HCT116 (cell line): Measurements from ENCODE around the gene KCNH2. TPM values are rescaled to one million over a fixed set of nuclear protein-coding genes. Genes with fewer than 3 reads are reported as not detected.

Source experiments
- ATAC-seq: fragments of 200-7000 bp; cut with Tn5 transposase; 2 replicates; pipeline ENCODE4 v1.9.1; 2020; ENCODE audit warnings: mild to moderate bottlenecking, moderate library complexity
- BruUV-seq: library from RNA; stranded (reverse); fragments of 400-500 nt; replicated peaks from 2 replicates; lab custom pipeline; 2021; lab: Mats Ljungman, UMichigan
- CTCF ChIA-PET: fragments of 300-600 bp; sonication (Branson Sonifier 250); formaldehyde crosslinking; loops from one replicate; lab custom pipeline; 2021; ENCODE audit warnings: antibody characterized with exemption; lab: Charles Lee
- POLR2A ChIA-PET: fragments of 300-600, 350-600 bp; sonication (Branson Sonifier 250); formaldehyde crosslinking; loops from one replicate; lab custom pipeline; 2021; ENCODE audit warnings: antibody characterized with exemption; lab: Charles Lee
- RAD21 ChIA-PET, 2 experiments: fragments of 300-600 bp; sonication (Branson Sonifier 250); formaldehyde crosslinking; loops; one replicate each; lab custom pipeline; 2023; ENCODE audit warnings: low total read pairs in 2 of 2; ENCODE audit not compliant: uncharacterized antibody in 2 of 2, unreplicated experiment in 2 of 2, low non-redundant PET in 1 of 2; lab: Charles Lee
- DNase-seq: peaks from one replicate; pipeline ENCODE4 v3.0.0-alpha.2; 2010; ENCODE audit warnings: low read depth, low spot score
- H2AFZ ChIP-seq: fragments of 200-600 bp; shearing (Covaris generic), sonication (generic); 2 replicates; pipeline ENCODE4 v1.6.1; 2017; ENCODE audit warnings: low read depth, mixed run types, mixed read lengths, antibody characterized with exemption, low read length; ENCODE audit not compliant: poor library complexity, severe bottlenecking
- H3K27ac ChIP-seq: 2 replicates; pipeline ENCODE4 v1.5.1; 2012; ENCODE audit warnings: low read depth, low read length
- H3K27me3 ChIP-seq: fragments of 200-600 bp; sonication (generic); 2 replicates; pipeline ENCODE4 v1.6.1; 2016; ENCODE audit warnings: mixed run types, low read length, mixed read lengths; ENCODE audit not compliant: insufficient read depth
- H3K36me3 ChIP-seq, 2 experiments: fragments of 200-500 bp in 1 of 2; fragments of 200-600 bp in 1 of 2; sonication (Bioruptor generic) in 1 of 2; sonication (generic) in 1 of 2; 2 replicates each; pipeline versions ENCODE4 v1.5.1 to v1.6.1; 2014 to 2016; ENCODE audit warnings: low read length in 2 of 2, inconsistent platforms in 1 of 2, mixed read lengths in 1 of 2, mixed run types in 1 of 2; ENCODE audit not compliant: insufficient read depth in 2 of 2, control insufficient read depth in 1 of 2
- H3K4me1 ChIP-seq, 2 experiments: fragments of 200-600 bp in 1 of 2; sonication (generic) in 1 of 2; 2 replicates each; pipeline versions ENCODE4 v1.5.1 to v1.6.1; 2012 to 2017; ENCODE audit warnings: low read length in 2 of 2, inconsistent platforms in 1 of 2, mild to moderate bottlenecking in 1 of 2, mixed read lengths in 1 of 2, mixed run types in 1 of 2, moderate library complexity in 1 of 2; ENCODE audit not compliant: insufficient read depth in 2 of 2, control insufficient read depth in 1 of 2
- H3K4me2 ChIP-seq: fragments of 200-600 bp; sonication (generic); 2 replicates; pipeline ENCODE4 v1.6.1; 2017; ENCODE audit warnings: mixed run types, low read length, mixed read lengths
- H3K4me3 ChIP-seq, 2 experiments: fragments of 200-600 bp in 1 of 2; sonication (generic) in 1 of 2; replicated peaks in 1 of 2; 2 replicates each; pipeline ENCODE4 v1.5.1; 2011 to 2016; ENCODE audit warnings: low read length in 2 of 2, control low read depth in 1 of 2, low read depth in 1 of 2, mild to moderate bottlenecking in 1 of 2, mixed read lengths in 1 of 2, mixed run types in 1 of 2
- H3K79me2 ChIP-seq: fragments of 200-600 bp; sonication (generic); 2 replicates; pipeline ENCODE4 v1.6.1; 2017; ENCODE audit warnings: mild to moderate bottlenecking, mixed run types, low read length, moderate library complexity, mixed read lengths; ENCODE audit not compliant: insufficient read depth
- H3K9ac ChIP-seq: fragments of 200-600 bp; sonication (generic); 2 replicates; pipeline ENCODE4 v1.6.1; 2016; ENCODE audit warnings: low read length, mixed read lengths
- H3K9me2 ChIP-seq: fragments of 200-600 bp; sonication (generic), shearing (Covaris generic); 2 replicates; pipeline ENCODE4 v1.6.1; 2017; ENCODE audit warnings: mixed run types, mild to moderate bottlenecking, moderate library complexity; ENCODE audit not compliant: insufficient read depth
- H3K9me3 ChIP-seq, 2 experiments: fragments of 200-500 bp in 1 of 2; fragments of 200-600 bp in 1 of 2; sonication (Bioruptor generic) in 1 of 2; sonication (generic) in 1 of 2; 2 replicates each; pipeline ENCODE4 v1.6.1; 2014 to 2017; ENCODE audit warnings: low read length in 2 of 2, mixed read lengths in 2 of 2, inconsistent platforms in 1 of 2, low read depth in 1 of 2, mild to moderate bottlenecking in 1 of 2, mixed run types in 1 of 2, moderate library complexity in 1 of 2; ENCODE audit not compliant: control insufficient read depth in 1 of 2, insufficient read depth in 1 of 2
- H4K20me1 ChIP-seq: fragments of 200-600 bp; sonication (generic), shearing (Covaris generic); 2 replicates; pipeline ENCODE4 v1.6.1; 2017; ENCODE audit warnings: mixed run types, mild to moderate bottlenecking, moderate library complexity; ENCODE audit not compliant: insufficient read depth
- CTCF ChIP-seq, 3 experiments: fragments of 200-600 bp in 1 of 3; sonication (generic) in 1 of 3; IDR thresholded peaks in 2 of 3; conservative IDR thresholded peaks in 1 of 3; 2 replicates each; pipeline ENCODE4 v1.5.1; 2012 to 2017; ENCODE audit warnings: low read depth in 2 of 3, low read length in 2 of 3, antibody characterized with exemption in 1 of 3, borderline replicate concordance in 1 of 3, control low read depth in 1 of 3, mild to moderate bottlenecking in 1 of 3, mixed read lengths in 1 of 3, mixed run types in 1 of 3, moderate library complexity in 1 of 3; ENCODE audit not compliant: insufficient read depth in 1 of 3
- EGR1 ChIP-seq: IDR thresholded peaks from 2 replicates; pipeline ENCODE4 v1.6.1; 2012; ENCODE audit warnings: low read depth
- ELF1 ChIP-seq: IDR thresholded peaks from 2 replicates; pipeline ENCODE4 v1.6.1; 2012; ENCODE audit warnings: low read depth, borderline replicate concordance
- EZH2 ChIP-seq: fragments of 200-600 bp; sonication (generic); IDR thresholded peaks from 2 replicates; pipeline ENCODE4 v1.6.1; 2017; ENCODE audit warnings: antibody characterized with exemption, mixed run types
- EZH2phosphoT487 ChIP-seq: fragments of 200-600 bp; IDR thresholded peaks from 2 replicates; pipeline ENCODE4 v1.6.1; 2018; ENCODE audit warnings: antibody characterized with exemption, borderline replicate concordance
- FOSL1 ChIP-seq: IDR thresholded peaks from 2 replicates; pipeline ENCODE4 v1.6.1; 2012; ENCODE audit warnings: low read depth
- JUND ChIP-seq: IDR thresholded peaks from 2 replicates; pipeline ENCODE4 v1.6.1; 2012
- MAX ChIP-seq: IDR thresholded peaks from 2 replicates; pipeline ENCODE4 v1.6.1; 2012
- POLR2A ChIP-seq: IDR thresholded peaks from 2 replicates; pipeline ENCODE4 v1.7.0; 2011; ENCODE audit warnings: borderline replicate concordance; ENCODE audit not compliant: insufficient read depth, insufficient read length; ENCODE audit errors: extremely low read depth
- RAD21 ChIP-seq: IDR thresholded peaks from 2 replicates; pipeline ENCODE4 v1.6.1; 2012; ENCODE audit warnings: low read depth, mild to moderate bottlenecking
- SIN3A ChIP-seq: IDR thresholded peaks from 2 replicates; pipeline ENCODE4 v1.6.1; 2012; ENCODE audit warnings: low read depth
- ZFX ChIP-seq: fragments of 450-650 bp; IDR thresholded peaks from 2 replicates; pipeline ENCODE4 v1.6.1; 2017
- ZNF274 ChIP-seq: fragments of 200-500 bp; sonication (Bioruptor generic); IDR thresholded peaks from 2 replicates; pipeline ENCODE4 v1.6.1; 2014; ENCODE audit warnings: mild to moderate bottlenecking, low read depth, low read length, inconsistent platforms
- intact Hi-C: fragments of 100-400 bp; cut with micrococcal nuclease; formaldehyde crosslinking; loops from 2 replicates; pipeline ENCODE4 v1.10.0; 2022
- total RNA-seq: library from RNA; stranded (reverse); gene quantifications from one replicate; pipeline ENCODE4 v1.2.1, GENCODE V29; 2021; ENCODE audit not compliant: unreplicated experiment
- TF ChIP-seq, protein P1 (sequence below): IDR thresholded peaks from 2 replicates; pipeline ENCODE4 v1.6.1; 2011; ENCODE audit warnings: mild to moderate bottlenecking, low read length, moderate library complexity; ENCODE audit not compliant: insufficient replicate concordance; ENCODE audit errors: extremely low read depth

KCNH2 gene
- total RNA-seq, 1 experiment from 2014 or later = 9.7 TPM

DNA sequence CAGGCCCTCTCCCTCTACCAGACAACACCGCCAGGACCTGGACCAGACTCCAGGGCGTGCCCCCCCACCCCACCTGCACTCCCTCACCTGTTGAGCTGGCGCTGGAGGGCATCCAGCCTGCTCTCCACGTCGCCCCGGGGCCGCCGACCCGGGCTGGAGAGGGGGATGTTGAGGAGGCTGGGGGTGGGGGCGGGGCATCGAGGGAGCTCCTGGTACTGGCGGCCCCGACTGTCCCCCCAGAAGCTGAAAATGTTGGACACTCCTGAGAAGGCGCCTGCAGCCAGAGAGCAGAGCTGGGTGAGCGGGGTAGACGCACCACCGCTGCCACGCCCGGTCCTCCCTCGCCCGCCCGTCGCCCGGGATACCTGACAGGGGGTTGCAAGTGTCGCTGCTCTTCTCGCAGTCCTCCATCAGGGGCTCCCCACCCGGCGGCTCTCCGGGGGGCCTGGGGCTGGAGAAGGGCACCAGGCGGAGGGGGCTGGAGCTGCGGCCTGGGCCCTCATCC is 30.8 kb downstream of the KCNH2 start:
- no peak overlapping the region for H3K4me2 ChIP-seq
- no peak overlapping the region for H3K27ac ChIP-seq
- no TSS peak for BruUV-seq
- no peak overlapping the region for H3K9ac ChIP-seq
- ATAC-seq (no peak), DNase-seq (no peak)
- H3K4me1 ChIP-seq = peaks cover 0 to 7% of the 10 kb centered on the region in 2 experiments; a peak in 1 of 4 replicates
- H3K79me2 ChIP-seq = no peaks in the 10 kb centered on the region
- no peaks in the 10 kb centered on the region for H4K20me1 ChIP-seq
- no peak for TF ChIP-seq RAD21
- TF ChIP-seq, protein P1, sequence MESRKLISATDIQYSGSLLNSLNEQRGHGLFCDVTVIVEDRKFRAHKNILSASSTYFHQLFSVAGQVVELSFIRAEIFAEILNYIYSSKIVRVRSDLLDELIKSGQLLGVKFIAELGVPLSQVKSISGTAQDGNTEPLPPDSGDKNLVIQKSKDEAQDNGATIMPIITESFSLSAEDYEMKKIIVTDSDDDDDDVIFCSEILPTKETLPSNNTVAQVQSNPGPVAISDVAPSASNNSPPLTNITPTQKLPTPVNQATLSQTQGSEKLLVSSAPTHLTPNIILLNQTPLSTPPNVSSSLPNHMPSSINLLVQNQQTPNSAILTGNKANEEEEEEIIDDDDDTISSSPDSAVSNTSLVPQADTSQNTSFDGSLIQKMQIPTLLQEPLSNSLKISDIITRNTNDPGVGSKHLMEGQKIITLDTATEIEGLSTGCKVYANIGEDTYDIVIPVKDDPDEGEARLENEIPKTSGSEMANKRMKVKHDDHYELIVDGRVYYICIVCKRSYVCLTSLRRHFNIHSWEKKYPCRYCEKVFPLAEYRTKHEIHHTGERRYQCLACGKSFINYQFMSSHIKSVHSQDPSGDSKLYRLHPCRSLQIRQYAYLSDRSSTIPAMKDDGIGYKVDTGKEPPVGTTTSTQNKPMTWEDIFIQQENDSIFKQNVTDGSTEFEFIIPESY = no peak
- no peak for TF ChIP-seq ELF1
- no peak for TF ChIP-seq EZH2phosphoT487
- TF ChIP-seq ZNF274 = no peak
- TF ChIP-seq JUND = no peak
- no peak for TF ChIP-seq POLR2A
- TF ChIP-seq FOSL1 = no peak
- TF ChIP-seq CTCF (IDR thresholded peaks at IDR 0.05 in 2 of 3, conservative IDR thresholded peaks at IDR 0.05 in 1 of 3; ENCODE audit: borderline replicate concordance in 1 of 3, insufficient read depth in 1 of 3, low read depth in 2 of 3, low read length in 2 of 3) = no peak
- no peak for TF ChIP-seq EZH2
- TF ChIP-seq MAX = no peak
- no peak for TF ChIP-seq EGR1
- no peak for TF ChIP-seq ZFX
- TF ChIP-seq SIN3A = no peak
- RAD21 ChIA-PET = no interaction called here
- no peak overlapping the region for H2AFZ ChIP-seq
- no peaks in the 10 kb centered on the region for H3K9me3 ChIP-seq
- intact Hi-C loops = no loop called here
- no peaks in the 10 kb centered on the region for H3K9me2 ChIP-seq
- POLR2A ChIA-PET = no interaction called here
- CTCF ChIA-PET = no interaction called here
- no peaks in the 10 kb centered on the region for H3K27me3 ChIP-seq
- no peak overlapping the region for H3K4me3 ChIP-seq
- H3K36me3 ChIP-seq = no peaks in the 10 kb centered on the region
